ENCODE results near the gene MTHFD2.

MTHFD2 gene

DNA sequence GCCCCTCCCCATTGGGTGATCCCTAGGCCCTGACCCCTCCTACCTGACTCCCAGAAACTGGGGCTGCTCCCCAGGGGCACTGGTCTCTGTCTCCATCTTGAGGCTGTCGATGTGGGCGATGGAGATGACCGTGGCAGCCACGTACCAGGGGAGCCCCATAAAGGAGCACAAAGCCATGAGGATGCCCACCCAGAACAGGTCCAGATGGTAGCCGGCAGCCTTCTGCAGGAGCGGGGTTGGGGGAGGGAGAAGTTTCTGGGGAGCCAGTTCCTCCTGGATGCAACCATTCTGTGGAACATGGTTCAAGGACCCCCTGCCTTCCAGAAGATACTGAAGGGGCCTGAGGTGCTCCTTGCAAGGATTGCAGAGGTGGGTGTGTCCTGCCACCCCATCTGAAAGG, 34.0 kb downstream of the MTHFD2 start:
- no peak for DNase-seq

DNA sequence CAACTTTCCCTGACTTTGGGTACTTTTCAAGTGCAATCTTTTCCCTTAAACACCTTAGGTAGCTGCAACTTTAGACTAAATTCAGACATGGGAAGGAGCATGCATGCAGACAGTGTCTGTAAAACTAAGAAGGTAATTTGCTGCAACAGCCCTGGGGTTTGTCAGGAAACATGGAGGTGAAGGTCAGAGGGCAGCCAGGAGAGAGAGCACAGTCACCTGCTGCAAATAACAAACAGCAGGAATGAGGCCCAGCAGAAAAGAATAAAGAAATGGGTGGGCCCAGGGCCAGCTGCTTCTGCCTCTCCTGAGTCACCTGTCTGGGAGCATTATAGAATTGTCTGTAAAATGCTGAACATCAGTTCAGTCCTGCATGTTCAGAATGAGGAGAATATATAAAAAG, 35.2 kb downstream of the MTHFD2 start:
- no peak for DNase-seq

DNA sequence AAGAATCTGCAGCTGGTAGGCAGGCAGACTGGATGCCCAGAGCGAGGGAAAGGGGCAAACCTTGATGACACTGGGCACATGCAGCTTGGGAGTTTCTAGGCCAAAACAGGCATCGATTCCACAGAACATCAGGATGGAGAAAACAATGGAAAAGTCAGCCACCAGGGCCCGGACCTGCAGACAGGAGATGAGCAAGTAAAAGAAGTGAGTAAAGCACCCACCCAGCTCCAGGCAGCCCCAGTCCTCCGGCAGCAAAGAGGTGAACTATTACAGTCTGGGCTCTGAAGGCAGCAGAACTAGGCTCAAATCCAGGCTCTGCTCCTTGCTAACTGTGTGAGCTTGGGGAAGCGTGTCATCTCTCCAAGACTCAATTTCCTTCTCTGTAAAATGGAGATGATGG, 36.6 kb downstream of the MTHFD2 start:
- DNase-seq: no peak

DNA sequence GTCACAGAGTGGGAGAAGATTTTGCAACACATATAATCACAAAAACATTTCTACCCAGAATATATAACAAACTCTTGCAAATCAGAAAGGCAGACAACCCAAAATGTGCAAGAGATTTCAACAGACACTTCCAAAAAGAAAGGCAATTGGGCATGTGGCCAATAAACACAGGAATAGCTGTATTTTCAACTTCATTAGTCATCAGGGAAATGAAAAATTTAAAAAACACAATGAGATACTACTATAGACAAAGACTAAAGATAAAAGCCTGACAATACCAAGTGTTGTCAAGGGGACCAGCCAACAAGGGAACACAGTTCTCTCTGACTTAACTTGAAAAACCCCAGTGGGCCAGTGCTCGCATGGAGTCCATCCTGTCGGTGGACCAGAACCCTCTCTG, 40.5 kb downstream of the MTHFD2 start:
- DNase-seq: no peak

DNA sequence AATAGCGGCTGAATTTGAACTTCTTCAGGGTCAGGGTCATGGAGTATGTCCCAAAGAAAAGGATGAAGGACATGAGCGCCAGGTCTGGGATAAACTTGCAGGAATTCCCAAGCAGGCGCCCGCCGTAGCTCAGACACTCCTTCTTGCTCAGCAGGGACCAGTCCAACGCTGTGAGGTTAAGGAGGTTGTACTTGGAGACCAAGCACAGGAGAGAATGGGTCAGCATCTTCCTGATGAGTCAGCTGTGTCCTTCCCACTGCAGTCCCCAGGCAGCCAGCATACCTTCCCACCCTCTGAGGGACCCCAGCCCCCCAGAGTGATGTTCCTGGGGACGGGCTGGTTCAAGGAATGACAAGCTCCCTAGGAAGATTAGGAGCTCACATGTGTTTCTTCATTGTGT, 40.9 kb downstream of the MTHFD2 start:
- DNase-seq: no peak

DNA sequence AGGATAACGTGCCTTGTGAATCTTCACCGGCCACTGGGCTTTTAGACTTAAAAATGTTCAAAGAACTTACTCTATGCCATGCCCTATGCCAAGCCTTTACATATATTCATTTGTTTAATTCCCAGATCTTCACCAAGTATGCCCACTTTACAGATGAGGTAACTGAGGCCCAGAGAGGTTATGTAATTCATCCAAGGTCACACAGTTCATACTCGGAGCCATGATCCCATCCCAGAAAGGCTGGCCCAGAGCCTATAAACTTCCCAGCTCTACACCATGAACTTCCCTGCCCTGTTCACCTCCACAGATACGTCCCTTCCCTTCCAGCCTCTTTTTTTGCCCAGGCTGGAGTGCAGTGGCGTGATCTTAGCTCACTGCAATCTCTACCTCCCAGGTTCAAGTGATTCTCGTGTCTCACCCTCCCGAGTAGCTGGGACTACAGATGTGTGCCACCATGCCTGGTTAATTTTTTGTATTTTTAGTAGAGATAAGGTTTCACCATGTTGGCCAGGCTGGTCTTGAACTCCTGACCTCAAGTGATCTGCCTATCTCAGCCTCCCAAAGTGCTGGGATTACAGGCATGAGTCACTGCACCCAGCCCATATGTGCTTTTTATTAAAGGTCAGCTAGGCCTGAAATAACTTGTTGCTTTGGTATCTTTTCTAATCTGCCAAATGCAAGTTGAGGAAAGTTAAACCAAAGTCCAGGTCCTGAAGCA, 44.1 kb downstream of the MTHFD2 start:
- DNase-seq: no peak

DNA sequence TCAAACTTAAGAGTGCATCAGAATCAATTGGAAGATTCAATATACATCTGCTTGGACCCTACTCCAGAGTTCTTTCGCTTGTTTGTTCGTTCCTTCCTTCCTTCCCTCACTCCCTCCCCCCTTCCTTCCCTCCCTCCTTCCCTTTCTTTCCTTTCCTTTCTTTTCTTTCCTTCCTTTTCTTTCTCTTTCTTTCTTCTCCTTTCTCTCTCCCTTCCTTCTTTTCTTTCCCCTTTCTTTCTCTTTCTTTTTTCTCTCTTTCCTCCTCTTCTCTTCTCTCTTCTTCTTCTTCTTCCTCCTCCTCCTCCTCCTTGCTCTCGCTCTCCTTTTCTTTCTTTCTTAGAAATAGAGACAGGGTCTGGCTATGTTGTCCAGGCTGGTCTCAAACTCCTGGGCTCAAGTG, 45.9 kb downstream of the MTHFD2 start:
- no peak for DNase-seq

DNA sequence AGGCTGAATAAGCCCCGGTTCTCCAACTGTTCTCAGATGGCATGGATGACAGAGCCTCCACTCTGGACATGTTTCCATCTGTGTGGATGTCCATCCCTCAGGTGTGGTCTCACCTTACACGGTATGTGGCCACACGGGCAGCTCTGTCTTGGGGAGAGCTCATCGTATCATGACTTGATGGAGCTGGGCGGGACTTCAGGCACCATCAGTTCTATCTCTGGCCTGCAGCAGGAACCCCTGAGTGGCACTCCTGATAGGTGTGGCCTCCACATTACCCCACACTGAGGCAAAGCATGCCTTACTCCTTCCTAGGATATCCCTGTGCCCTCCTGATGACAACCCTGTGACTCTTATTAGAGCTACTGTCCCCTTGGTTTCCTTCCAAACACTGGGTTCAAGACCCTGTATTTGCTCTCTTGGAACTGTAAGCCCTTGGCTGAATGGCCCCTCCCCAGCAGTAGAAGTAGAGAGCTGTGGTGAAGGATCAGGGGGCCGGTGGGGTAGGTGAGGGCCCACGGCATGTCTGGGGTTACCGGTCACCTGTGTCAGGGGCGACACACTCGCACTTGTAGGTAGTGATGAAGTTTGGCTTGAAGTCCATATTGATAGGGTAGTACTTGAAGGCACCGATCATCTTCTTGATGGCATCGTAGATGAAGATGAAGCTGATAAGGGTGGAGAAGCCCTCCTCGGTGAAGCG, 48.2 kb downstream of the MTHFD2 start:
- DNase-seq: no peak

DNA sequence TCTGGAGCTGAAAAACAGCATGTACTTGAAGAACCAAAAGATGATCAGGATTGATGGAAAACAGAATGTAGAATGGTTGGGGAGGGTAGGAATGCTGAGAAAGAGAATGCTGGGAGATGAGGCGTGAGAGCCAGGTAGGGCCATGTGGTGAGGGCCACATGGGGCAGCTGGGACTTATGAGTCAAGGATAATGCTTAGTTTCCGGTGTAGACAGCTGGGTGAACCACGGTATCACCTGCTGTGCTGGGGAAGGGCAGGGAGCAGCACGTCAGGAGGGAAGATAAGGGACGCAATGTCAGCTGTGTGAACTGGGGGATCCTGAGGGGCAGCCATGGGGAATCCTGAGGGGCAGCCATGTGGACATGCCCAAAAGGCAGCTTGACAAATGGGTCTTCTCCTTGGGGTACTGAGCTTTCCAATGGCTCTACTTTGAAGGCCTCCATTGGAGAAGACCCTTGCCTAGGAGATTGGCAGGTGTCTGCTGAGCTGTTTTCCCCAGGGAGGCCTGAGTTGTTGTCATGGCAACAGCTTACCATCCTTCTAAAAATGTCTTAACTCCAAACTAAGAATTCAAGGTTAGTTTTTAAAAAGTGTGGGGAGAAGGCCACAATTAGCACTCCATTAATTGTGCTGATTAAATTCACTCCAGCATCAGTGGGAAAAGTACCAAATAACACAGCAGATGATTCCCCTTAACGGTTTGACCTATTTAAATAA, 51.1 kb downstream of the MTHFD2 start:
- no peak for DNase-seq

DNA sequence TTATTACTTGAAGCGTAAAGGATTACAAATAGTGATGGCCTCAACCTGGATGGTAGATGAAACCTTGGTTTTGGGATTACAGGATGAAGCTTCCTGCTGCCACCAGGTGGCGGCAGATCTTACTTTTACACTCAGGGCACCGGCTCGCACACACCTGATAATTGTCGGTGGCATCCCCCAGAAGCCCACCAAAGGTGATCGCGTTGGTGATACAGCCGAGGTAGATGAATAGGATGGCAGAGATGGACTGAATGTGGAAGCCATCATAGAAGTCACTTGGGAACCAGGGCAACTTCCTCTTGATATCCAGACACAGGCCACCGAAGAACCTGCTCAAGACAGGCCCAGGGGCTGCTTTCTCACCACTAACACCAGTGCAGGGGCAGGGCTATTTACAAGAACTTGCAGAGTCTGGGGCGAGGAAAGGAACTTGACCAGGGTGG, 51.8 kb downstream of the MTHFD2 start:
- peak; percentile 66 for DNase-seq

DNA sequence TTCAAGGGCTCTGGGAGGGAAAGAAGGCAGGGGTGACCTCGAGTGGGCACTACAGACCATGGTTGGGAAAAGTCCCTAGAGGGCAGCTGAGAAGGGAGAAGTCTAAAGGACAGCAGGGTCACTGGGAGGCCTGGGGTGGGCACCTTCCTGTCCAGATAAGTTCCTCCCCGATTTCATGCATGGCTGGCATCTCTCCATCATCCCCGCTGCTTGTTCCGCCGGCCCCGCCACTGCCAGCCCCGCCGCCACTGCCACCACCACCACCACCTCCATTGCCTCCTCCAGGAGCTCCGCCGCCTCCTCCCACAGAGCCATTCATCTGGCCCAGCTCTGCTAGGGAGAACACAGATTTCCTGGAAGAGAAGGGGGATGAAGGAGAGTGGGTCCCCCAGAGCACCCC, 53.6 kb downstream of the MTHFD2 start:
- no peak for DNase-seq

DNA sequence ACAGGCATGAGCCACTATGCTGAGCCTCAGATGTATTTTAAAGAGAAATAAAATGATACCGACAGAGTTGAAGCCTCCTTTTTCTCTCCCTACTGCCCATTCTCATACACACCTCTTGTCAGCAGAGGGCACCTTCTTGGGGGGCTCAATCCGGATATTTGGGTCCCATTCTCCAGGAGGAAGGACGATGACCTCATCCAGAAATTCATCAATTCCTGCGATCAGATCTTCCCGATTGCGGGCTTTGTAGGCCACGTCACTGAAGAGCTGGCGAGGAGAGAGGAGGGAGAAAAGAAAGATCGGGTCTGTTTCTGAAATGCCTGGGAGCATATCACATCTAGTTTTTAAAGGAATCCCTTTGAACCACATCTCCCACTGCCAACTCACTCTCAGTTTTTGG, 54.4 kb downstream of the MTHFD2 start:
- DNase-seq: no peak

DNA sequence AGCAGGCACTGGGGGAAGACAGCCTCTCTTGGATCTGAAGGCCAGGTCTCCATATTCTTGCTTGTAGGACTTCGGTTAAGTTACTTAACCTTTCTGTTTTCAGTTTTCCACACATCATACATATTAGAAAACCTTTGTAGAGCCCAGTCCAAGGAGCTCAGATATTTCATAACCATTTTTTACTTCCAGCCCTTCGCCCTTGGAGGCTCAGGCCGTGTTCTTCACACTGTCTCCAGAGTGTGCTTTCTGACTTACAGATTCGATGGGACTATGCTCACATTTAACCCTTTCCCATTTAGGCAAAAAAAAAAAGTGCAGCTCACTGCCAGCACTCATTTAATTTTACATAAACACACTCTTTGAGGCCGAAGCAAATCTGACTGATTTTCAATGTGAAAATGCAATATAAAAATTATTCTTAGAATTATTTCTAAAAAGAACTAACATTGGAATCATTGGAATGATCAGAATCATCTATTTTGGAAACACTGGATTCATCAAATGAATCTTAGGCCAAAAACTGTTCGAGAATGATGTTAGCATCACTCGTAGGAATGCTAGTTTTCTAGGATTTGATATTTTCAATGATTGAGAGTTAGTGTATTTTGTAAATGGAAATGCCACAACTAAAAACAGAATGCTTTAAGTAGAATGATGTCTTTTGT, 55.0 kb downstream of the MTHFD2 start:
- no peak for DNase-seq

DNA sequence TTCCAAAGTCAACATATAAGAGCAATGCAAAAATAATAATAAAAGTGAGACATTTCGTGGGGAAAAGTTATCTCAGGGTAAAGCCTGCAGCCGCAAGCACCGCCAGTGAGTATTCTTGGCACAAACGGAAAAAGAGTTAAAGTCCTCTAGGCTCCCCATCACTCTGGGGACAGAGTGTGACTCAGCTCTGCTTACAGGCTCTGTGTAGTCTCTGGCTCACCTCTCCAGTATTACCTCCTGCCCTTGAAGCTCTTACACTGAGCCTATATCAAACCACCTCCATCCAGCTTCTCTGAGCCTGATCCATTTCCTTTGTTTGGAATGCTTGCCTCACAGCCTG, 55.5 kb downstream of the MTHFD2 start:
- DNase-seq: no peak

DNA sequence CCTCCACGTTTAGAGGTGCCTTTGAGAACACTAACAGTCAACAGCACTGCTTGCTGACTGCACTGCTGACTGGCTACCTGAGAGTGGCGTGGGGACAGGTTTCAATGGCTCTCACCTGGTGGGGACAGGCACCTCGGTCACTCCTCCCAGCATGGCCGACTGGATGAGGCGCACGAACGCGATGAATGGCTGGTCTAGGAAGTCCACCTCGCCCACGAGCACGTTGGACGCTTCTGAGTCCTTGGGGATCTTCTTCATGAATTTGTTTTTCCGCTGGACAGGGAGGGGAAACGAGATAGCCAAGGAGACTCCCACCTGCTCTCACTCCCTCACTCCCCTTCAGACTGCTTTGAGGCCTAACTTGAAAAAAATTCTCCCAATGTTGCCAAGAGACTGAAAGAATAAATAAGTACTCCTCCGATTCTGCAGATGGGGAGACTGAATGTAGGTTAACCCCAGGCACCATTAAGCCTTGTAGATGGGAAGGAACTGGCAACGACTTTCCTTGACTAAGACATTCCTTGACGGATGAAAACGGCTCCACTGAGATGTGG, 57.3 kb downstream of the MTHFD2 start:
- DNase-seq: no peak

DNA sequence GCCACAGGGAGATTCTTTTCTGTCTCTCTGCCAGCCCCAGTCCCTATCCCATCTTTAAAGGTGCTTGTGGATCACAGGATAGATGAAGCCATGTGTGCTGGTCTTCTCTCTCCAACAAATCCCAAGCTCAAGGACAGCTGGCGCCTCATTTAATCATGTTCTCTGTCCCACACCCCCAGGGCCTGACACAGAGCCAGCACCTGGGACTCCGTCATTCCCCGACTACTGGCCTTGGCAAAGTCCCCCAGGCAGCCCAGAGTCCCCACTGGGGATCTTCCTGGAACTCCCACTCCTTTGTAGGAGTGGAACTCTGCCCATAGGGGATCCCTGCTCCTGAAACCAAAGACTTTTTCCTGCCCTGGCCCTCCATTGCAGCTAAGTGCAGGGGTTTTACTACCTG, 60.8 kb downstream of the MTHFD2 start:
- DNase-seq: no peak

DNA sequence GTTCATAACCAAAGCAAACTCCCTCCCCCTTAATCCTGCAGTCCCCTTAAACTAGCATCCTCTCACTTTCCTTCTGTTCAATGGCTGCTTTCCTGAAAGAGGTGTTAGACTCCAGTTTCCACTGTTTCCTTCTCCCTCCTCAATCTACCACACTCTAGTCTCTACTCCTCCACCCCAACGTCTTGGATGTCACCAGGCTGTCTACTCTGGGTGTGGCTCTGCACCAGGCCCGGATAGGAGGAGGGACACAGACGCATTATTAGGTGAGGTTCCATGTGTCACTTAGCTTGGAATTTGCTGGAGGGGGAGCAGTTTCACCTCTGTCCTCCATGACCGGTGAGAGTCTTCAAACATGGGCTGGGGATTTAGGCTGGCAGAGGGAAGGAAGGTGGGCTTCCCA, 61.3 kb downstream of the MTHFD2 start:
- DNase-seq: no peak

DNA sequence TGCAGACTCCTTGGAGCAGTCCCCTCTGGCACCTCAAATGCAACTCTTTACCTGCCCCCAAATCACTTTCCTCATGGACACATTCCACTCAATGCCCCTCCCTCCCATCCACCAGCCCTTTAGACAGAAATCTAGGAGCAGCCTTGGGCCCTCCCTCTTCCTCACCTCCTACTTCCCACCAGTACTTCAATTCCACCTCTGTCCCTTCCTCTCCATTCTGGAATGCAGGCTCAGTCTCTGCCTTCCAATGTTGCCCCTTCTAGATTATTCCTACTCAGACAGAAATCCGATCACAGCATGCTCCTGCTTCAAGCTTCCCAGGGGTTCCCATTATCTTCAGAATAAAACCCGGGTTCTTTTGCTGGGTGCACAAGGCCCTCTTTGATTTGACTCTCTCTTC, 62.1 kb downstream of the MTHFD2 start:
- no peak for DNase-seq

DNA sequence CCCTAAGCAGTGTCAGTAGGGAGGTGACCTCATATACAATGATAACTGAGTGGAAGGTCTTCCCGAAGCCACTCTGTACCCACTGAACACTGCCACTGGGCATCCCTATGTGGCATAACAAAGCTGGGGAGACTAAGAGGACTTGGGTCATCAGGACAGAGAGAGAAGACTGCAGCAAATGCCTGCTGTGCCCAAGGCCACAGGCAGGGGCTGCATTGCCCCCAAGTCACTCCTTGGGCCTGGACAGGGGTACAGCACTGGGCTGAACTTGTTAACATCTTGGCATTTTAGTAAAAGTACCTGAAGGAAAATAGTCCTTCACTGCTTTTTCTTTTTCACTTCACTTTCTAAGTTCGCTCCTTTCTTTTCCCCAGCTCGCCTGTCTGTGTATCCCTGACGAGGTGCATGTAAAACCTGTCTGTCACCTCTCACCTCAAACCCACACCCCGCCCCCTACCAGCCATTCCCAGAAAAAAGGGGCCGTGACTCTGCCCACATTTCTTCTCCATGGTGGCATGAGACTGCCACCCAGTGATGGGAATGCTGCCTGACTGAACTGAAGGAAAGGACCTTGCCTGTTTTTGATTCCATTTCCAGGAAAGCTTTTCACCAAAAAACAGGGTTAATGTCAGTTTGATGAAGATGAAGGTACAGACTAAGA, 62.9 kb downstream of the MTHFD2 start:
- no peak for DNase-seq

DNA sequence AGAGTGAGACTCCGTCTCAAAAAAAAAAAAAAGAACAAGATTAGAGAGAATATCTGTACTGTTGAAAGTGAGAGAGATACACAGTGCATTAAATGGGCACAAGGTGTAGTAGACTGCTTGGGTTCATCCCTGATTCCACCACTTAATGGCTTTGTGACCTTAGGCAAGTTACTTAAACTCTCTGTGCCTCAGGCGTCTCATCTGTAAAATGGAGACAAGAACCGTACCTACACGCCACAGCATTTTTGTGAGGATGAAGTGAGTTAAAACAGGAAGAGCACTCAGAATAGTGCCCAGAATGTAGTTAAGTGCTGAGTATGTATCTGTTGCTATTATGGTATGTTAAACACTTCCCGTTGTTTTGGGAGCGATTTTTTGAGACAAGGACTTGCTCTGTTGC, 64.3 kb downstream of the MTHFD2 start:
- no peak for DNase-seq

DNA sequence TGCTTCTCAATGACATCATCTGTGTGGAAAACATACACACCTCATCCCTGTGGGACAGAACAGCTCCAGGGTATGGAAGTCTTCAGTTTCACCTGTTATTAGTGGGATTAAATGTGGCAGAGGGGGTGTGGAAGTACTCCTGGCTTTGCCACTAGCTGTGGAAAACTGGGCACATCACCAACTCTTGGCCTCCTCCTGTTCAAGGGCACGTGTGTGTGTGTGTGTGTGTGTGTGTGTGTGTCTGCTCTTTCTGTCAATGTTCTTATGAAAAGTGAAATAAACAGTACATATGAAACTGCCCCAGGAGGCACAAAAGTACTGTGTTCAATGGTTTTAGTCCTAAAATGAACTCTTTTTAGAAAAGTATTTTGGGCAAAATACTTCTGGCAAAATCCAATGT, 65.9 kb downstream of the MTHFD2 start:
- DNase-seq: no peak

DNA sequence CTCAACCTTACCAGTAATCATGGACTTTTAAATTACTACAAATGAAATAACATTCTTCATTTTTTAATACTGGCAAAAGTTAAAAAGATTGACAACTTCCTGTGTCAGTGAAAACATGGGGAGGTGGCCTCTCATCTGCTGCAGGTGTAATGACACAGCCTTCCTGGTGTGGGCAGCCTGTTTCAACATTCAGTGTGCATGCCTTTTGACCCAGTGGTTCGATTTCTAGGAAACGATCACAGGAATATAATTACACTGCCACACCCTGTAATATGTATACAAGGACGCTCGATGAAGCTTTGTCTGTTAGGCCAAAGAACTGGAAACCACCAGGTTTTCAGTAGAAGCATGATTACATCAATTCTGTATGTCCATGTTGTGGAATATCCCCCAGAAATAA, 68.7 kb downstream of the MTHFD2 start:
- DNase-seq: peak; percentile 80
